Smooth muscle cell (in vitro differentiated cells): ENCODE data around the gene RAB11FIP3. TPM values are rescaled to one million over a fixed set of nuclear protein-coding genes. Genes with fewer than 3 reads are reported as not detected.

Source experiments
- DNase-seq: peaks from one replicate; lab custom pipeline; 2025; ENCODE audit not compliant: unreplicated experiment; lab: John Stamatoyannopoulos, UW
- H2AFZ ChIP-seq: fragments of 200-600 bp; sonication (generic); 2 replicates; pipeline ENCODE4 v1.6.0; 2016; ENCODE audit warnings: antibody characterized with exemption, low read depth, mild to moderate bottlenecking
- H3F3A ChIP-seq: fragments of 200-600 bp; sonication (generic); 2 replicates; pipeline ENCODE4 v1.6.0; 2017; ENCODE audit warnings: antibody characterized with exemption, low read depth
- H3K27ac ChIP-seq: fragments of 200-600 bp; sonication (generic); 2 replicates; pipeline ENCODE4 v1.5.1; 2016; ENCODE audit warnings: low read depth, mild to moderate bottlenecking
- H3K27me3 ChIP-seq: fragments of 200-600 bp; sonication (generic); 2 replicates; pipeline ENCODE4 v1.6.1; 2016; ENCODE audit warnings: low read depth, mild to moderate bottlenecking
- H3K36me3 ChIP-seq: fragments of 200-600 bp; sonication (generic); 2 replicates; pipeline ENCODE4 v1.5.1; 2016; ENCODE audit warnings: low read depth
- H3K4me1 ChIP-seq: fragments of 200-600 bp; sonication (generic); 2 replicates; pipeline ENCODE4 v1.5.1; 2016; ENCODE audit warnings: low read depth
- H3K4me2 ChIP-seq: fragments of 200-600 bp; sonication (generic); 2 replicates; pipeline ENCODE4 v1.6.0; 2016; ENCODE audit warnings: mild to moderate bottlenecking
- H3K4me3 ChIP-seq: fragments of 200-600 bp; sonication (generic); 2 replicates; pipeline ENCODE4 v1.5.1; 2016; ENCODE audit warnings: mild to moderate bottlenecking
- H3K79me2 ChIP-seq: fragments of 200-600 bp; sonication (generic); 2 replicates; pipeline ENCODE4 v1.6.0; 2016; ENCODE audit warnings: low read depth, mild to moderate bottlenecking
- H3K9ac ChIP-seq: fragments of 200-600 bp; sonication (generic); 2 replicates; pipeline ENCODE4 v1.6.0; 2016; ENCODE audit warnings: low read depth
- H3K9me3 ChIP-seq: fragments of 200-600 bp; sonication (generic); replicated peaks from 2 replicates; pipeline ENCODE4 v1.5.1; 2016; ENCODE audit warnings: low read depth
- H4K20me1 ChIP-seq: fragments of 200-600 bp; sonication (generic); 2 replicates; pipeline ENCODE4 v1.6.0; 2016; ENCODE audit warnings: low read depth
- WGBS: methylation state at CpG from one replicate; pipeline ENCODE4 v1.1.7; 2016; ENCODE audit warnings: low lambda C conversion rate; 5-methylcytosine and 5-hydroxymethylcytosine counted together
- polyA plus RNA-seq: library from polyadenylated mRNA; unstranded; fragments of >200 nt; fragmentation: Nextera tagmentation; extraction: Ambion mirVana; gene quantifications from 2 replicates; pipeline ENCODE4 v1.2.1, GENCODE V29; 2016
- total RNA-seq: library from RNA; depleted of rRNA; stranded (reverse); fragments of >200 nt; gene quantifications from 2 replicates; pipeline ENCODE4 v1.2.3, GENCODE V29; 2014
- TF ChIP-seq, protein P1 (sequence below): fragments of 200-600 bp; sonication (generic); IDR thresholded peaks from 2 replicates; pipeline ENCODE4 v1.5.1; 2017; ENCODE audit warnings: borderline replicate concordance, mild to moderate bottlenecking, antibody characterized with exemption; ENCODE audit not compliant: insufficient read depth, poor library complexity, severe bottlenecking

The RAB11FIP3 gene
- total and polyA plus RNA-seq, 2 experiments from 2014 or later: 19.5 to 20.4 TPM

DNA sequence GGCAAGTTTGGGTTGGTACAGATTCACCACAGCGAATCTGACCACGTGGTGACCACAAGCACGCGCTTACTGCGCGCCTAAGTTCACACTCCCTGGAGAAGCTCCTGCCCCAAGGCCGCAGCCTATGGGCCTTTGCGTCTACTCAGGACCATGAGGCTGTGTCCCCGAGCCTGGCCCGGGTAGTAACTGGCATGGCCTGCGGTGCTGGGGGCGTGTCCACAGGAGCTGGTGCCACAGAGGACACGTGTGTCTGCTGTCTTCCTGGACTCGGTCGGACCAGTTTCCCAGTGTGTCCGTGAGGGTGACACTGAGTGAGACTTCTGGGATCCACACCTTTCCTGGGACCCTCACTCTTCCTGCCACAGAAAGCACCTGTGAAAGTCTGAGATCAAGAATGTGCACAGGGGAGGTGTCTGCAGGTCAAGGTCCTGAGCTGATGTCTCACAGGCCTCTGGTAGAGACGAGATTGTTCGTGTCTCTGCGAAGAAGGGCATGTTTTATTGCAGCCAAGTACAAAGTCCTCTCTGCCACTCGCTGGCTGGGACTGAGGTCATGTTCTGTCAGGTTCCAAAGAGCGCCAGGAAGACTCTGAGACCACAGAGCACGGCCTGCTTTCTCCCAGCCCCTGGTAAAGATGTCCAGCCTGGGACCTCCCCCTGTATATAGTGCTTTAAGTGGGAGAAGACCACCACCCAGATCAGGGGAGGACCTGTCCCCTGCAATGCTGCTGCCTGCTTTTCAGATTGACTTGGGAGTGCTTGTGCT lies 76.9 kb downstream of the RAB11FIP3 start:
- no peaks in the 10 kb centered on the region for H3K9me3 ChIP-seq
- TF ChIP-seq, protein P1, sequence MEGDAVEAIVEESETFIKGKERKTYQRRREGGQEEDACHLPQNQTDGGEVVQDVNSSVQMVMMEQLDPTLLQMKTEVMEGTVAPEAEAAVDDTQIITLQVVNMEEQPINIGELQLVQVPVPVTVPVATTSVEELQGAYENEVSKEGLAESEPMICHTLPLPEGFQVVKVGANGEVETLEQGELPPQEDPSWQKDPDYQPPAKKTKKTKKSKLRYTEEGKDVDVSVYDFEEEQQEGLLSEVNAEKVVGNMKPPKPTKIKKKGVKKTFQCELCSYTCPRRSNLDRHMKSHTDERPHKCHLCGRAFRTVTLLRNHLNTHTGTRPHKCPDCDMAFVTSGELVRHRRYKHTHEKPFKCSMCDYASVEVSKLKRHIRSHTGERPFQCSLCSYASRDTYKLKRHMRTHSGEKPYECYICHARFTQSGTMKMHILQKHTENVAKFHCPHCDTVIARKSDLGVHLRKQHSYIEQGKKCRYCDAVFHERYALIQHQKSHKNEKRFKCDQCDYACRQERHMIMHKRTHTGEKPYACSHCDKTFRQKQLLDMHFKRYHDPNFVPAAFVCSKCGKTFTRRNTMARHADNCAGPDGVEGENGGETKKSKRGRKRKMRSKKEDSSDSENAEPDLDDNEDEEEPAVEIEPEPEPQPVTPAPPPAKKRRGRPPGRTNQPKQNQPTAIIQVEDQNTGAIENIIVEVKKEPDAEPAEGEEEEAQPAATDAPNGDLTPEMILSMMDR: no peak
- no peaks in the 10 kb centered on the region for H3K4me1 ChIP-seq
- no peak for DNase-seq
- H3K4me2 ChIP-seq: no peak overlapping the region
- H3K27me3 ChIP-seq: no peaks in the 10 kb centered on the region
- no peak overlapping the region for H3K4me3 ChIP-seq
- H3F3A ChIP-seq: no peaks in the 10 kb centered on the region
- WGBS: 92% methylated on average over 22 of the region's 22 CpGs
- H3K27ac ChIP-seq: no peak overlapping the region
- H3K9ac ChIP-seq: no peak overlapping the region
- H2AFZ ChIP-seq: no peak overlapping the region
- no peaks in the 10 kb centered on the region for H3K36me3 ChIP-seq
- H4K20me1 ChIP-seq: no peaks in the 10 kb centered on the region
- no peaks in the 10 kb centered on the region for H3K79me2 ChIP-seq

DNA sequence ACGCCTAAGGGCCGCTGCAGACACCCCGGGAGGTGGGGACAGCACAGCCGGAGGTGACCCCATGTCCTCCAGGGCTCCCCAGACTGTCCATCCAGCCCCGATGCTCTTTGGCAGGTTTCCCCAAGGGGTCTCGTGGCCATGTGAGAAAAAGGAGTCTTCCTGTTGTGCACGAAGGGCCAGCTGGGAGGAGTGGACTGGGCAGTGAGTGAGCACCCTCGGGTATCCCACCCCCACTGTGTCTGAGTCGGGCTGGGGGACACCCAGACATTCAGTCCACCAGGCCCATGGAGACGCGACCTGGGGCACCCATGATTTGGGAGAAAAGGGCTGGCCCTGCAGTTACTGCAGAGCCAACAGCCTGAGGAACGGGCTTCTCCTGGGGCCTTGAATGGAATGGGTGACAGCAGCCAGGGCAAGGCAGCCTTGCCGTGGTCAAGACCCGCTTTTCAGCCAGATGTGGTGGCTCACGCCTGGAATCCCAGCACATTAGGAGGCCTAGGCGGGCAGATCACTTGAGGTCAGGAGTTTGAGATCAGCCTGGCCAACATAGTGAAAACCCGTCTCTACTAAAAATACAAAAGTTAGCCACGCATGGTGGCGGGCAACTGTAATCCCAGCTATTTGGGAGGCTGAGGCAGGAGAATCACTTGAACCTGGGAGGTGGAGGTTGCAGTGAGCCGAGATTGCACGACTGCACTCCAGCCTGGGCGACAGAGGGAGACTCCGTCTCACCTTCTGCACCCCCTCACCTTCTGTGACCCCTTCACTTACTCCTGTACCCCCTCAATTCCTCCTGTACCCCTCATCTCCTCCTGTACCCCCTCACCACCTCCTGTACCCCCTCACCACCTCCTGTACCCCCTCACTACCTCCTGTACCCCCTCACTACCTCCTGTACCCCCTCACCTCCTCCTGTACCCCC lies 78.0 kb downstream of the RAB11FIP3 start:
- H3K4me2 ChIP-seq: no peak overlapping the region

DNA sequence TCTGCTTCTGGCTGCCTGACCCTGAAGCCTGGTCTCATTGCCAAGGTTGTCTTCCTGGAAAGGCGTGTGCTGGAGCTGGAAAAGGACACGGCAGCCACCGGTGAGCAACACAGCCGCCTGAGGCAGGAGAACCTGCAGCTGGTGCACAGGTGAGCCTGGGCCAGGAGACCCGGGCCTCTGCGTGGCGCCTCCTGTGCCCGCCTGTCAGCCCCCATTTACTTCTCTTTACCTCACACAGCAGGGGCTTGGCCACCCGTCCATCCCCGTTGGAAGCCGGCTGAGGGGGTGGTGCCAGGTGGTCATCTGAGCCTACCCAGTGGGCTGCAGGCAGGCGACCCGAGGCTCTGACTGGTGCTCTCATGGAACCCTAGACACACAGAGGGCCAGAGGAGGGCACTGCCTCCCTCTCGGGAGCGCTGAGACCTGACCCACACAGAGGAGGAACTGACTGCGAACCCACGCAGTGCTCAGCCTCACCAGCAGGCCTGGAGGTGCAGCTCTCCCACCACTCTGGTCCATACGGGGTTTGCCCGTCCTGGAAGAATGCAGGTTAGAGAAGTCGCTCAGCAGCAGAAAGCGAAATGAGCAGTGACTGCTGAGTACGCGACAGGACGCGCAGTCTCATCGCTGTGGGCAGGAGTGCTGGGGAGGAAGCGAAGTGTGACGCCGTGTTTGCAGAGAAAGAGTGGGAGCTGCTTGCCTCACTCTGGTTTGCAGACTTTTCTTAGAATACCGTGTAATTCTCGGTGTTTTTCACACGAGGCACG lies 80.2 kb downstream of the RAB11FIP3 start:
- Histone ChIP-seq H3K36me3 (no peaks in the 10 kb centered on the region), H3K4me1 (no peaks in the 10 kb centered on the region), H3K4me2 (no peak overlapping the region), H4K20me1 (no peaks in the 10 kb centered on the region), H3K79me2 (no peaks in the 10 kb centered on the region), H2AFZ (no peak overlapping the region), H3K4me3 (no peak overlapping the region), H3K27ac (no peak overlapping the region), H3F3A (no peaks in the 10 kb centered on the region), H3K27me3 (no peaks in the 10 kb centered on the region), H3K9ac (no peak overlapping the region), H3K9me3 (no peaks in the 10 kb centered on the region)
- 91% methylated on average over 33 of the region's 33 CpGs for WGBS
- TF ChIP-seq, protein P1: no peak
- DNase-seq: no peak

More for the DNA sequence above, 78.0 kb downstream of the RAB11FIP3 start:
- Histone ChIP-seq H3K4me3 (no peak overlapping the region), H3K4me1 (no peaks in the 10 kb centered on the region), H3K79me2 (no peaks in the 10 kb centered on the region), H3K27ac (no peak overlapping the region), H3K27me3 (no peaks in the 10 kb centered on the region), H3F3A (no peaks in the 10 kb centered on the region), H3K9me3 (no peaks in the 10 kb centered on the region), H3K36me3 (no peaks in the 10 kb centered on the region), H4K20me1 (no peaks in the 10 kb centered on the region), H3K9ac (no peak overlapping the region), H2AFZ (no peak overlapping the region)
- no peak for DNase-seq
- 93% methylated on average over 23 of the region's 23 CpGs for WGBS
- TF ChIP-seq, protein P1: no peak
